HG02852 (cell line): ENCODE measurements around the gene BABAM2.

Experiments used
- ATAC-seq: cut with Tn5 transposase; IDR thresholded peaks from one replicate; pipeline ENCODE4 v1.9.1; 2021; ENCODE audit warnings: mild to moderate bottlenecking, moderate library complexity; ENCODE audit not compliant: unreplicated experiment

Gene BABAM2

GRCh38 chr2:28292491-28292890 lies 402.0 kb downstream of the BABAM2 start:
- ATAC-seq = no peak

DNA sequence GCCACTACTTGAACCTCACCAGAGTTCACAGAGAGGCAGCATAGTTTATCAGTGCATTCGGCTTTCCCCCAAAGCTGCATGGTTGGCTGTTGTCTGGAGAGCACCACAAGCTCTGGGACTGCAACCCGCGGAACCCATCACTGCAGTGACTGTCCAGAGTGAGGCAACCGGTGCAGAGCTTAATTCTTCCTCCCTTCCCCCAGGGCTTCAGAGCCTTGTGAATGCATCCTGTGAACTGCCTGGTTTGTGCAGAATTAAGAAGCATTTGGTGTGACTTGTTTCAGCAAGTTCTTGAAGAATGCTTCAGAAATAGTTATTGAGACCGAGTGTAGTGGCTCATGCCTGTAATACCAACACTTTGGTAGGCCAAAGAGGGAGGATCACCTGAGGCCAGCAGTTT lies 402.9 kb downstream of the BABAM2 start:
- ATAC-seq = no peak

DNA sequence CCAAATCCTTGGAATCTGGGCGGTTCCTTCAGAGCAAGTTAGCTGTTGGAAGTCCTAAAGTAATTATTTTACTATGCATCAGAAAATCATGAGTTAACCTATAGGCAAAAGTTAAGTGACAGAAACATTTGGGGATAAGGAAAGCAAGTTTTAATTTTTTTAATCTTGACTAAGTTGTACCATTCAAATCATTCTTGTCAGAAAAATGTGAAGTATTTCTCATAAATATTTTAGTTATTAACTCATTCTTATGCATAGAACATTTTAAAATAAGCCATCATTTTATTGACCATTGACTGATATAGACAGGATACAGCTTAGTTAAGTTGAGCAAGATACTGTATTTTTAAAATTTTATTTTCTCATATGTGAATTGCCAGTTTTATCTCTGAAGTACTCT lies 403.9 kb downstream of the BABAM2 start:
- ATAC-seq = no peak

- ATAC-seq = no peak
These were observed 405.7 kb downstream of the BABAM2 start for GRCh38 chr2:28296243-28296642.

GRCh38 chr2:28296904-28297303 lies 406.4 kb downstream of the BABAM2 start:
- ATAC-seq = no peak

GRCh38 chr2:28297531-28297930 lies 407.0 kb downstream of the BABAM2 start:
- ATAC-seq = no peak

GRCh38 chr2:28298406-28298805 lies 407.9 kb downstream of the BABAM2 start:
- no peak for ATAC-seq

- no peak for ATAC-seq
These were observed 410.2 kb downstream of the BABAM2 start for GRCh38 chr2:28300485-28301341.

DNA sequence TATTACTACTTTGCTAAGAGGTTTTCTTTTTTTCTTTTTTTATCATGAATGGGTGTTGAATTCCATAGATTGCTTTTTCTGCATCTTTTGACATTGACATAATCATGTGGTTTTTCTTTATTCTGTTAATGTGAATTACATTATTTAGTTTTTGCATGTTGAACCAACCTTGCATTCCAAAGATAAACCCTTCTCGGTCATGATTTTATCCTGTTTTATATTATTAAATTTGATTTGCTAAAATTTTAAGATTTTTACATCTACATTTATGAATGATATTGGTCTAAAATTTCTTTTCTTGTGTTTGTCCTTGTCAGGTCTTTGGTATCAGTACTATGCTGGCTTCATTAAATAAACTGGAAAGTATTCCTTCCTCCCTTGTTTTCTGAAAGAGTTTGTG lies 414.7 kb downstream of the BABAM2 start:
- no peak for ATAC-seq

DNA sequence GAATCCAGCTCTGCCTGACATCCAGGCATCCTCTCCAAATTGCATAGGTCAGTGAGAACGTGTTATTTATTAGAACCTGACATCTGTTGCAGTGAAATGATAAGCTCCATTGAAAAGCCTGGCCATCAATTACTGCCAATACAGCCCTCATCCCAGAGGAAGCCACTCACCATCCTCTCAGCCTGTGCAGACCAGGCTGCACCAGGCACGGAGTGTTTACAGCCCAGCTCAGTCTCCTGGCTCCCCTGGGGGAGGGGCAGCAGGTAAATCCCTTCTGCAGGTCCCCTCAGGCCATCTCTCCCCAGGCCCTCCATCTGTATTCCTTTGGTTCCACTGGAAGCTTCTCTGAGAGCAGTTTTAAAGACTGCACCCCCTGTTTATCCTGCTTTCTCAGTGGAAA lies 419.6 kb downstream of the BABAM2 start:
- ATAC-seq = no peak

DNA sequence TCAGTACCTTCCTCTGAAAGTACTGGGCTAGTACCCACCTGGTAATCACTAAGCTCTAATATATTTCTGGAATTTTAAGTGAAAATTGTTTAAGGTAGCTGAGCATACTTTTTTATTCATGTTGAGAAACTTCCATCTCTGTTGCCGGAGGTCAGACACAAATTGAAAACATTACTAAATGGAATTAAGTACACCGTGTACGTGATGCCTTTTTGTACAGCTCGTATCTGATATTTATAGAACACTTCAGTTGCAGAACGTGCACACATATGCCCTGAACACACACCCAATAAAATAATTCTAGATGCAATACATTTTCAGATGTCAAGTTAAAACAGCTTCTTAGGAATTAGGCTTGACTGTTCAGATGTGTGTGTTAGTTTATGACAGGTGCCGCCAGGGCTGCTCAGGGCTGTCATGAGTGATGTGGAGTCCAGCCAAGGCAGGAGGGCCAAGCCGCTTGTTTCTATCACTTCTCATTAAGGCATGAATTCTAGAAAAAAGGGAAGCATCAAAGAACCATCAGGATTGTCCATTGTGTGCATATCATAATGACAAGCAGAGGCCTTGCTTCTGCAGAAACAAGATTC lies 421.2 kb downstream of the BABAM2 start:
- no peak for ATAC-seq

- no peak for ATAC-seq
These were observed 422.0 kb downstream of the BABAM2 start for GRCh38 chr2:28312307-28313219.

DNA sequence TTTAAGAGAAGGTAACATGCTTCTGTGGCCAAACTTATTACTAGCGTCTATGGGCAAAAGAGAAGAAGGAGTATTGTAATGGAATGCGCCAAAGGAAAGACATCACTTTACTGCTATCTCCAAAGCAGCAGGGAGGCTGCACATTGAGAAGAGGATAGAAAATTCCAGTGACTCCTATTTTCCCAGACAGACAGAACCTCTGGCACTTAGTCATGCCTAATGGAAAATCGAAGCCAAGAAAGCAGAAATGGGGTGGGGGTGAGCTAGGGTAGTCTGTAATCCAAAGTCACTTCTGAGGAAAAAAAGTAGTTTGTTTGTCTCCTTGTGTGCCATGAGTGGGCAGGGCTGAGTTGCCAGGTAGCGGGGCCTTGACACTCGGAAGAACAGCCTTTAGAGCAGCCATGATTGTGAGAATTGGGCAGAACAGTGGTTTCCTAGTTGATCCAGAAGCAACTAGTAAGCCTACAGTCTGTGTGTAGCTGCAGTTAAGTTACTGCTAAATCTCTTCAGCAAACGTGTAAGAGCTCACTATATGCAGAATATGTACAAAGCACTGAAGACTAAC lies 422.8 kb downstream of the BABAM2 start:
- no peak for ATAC-seq

DNA sequence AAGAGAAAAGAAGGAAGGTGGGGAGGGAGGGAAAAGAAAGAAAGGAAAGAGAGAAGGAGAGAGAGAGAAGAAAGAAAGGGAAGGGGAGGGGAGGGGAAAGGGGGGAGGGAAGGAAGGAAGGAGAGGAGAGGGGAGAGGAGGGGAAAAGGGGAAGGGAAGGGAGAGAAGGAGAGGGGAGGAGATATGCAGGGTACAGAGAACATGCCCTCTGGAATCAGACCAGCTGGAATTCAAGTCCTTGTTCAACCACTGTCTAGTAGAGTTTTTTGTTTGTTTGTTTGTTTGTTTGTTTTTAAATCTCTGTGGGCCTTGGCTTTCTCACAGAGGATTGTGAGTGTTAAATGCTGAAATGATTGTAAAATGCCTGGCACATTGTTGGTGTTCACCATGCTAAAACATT lies 424.4 kb downstream of the BABAM2 start:
- no peak for ATAC-seq

- no peak for ATAC-seq
These were observed 426.2 kb downstream of the BABAM2 start for GRCh38 chr2:28316546-28317335.

GRCh38 chr2:28317390-28317789 lies 426.9 kb downstream of the BABAM2 start:
- ATAC-seq = no peak

DNA sequence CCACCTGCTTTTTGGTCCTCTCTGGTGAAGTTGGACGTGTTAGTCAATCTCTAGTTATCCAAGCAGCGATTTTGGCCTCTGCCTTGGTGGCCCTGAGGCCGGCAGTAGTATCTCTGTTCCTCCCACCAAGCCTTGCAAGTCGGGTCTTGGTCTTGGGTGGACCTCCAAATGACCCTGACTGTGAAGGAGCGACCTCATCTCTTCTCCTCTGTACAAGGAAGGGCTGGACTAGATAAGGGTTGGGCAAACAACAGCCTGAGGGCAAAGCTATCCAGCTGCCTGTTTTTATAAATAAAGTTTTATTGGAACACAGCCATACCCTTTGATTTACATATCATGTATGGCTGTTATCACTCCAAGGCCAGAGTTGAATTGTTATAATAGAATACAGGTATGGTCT lies 427.5 kb downstream of the BABAM2 start:
- no peak for ATAC-seq

- ATAC-seq = no peak
These were observed 428.1 kb downstream of the BABAM2 start for GRCh38 chr2:28318462-28319117.

GRCh38 chr2:28319118-28320008 lies 428.8 kb downstream of the BABAM2 start:
- ATAC-seq = no peak
